ENCODE results near the gene COPG2.
"Not testable (repeated sequence)": the region's sequence is repeated elsewhere in the genome, so short reads cannot be mapped to it uniquely, and the experiment has no call there.

COPG2 gene, protein sequence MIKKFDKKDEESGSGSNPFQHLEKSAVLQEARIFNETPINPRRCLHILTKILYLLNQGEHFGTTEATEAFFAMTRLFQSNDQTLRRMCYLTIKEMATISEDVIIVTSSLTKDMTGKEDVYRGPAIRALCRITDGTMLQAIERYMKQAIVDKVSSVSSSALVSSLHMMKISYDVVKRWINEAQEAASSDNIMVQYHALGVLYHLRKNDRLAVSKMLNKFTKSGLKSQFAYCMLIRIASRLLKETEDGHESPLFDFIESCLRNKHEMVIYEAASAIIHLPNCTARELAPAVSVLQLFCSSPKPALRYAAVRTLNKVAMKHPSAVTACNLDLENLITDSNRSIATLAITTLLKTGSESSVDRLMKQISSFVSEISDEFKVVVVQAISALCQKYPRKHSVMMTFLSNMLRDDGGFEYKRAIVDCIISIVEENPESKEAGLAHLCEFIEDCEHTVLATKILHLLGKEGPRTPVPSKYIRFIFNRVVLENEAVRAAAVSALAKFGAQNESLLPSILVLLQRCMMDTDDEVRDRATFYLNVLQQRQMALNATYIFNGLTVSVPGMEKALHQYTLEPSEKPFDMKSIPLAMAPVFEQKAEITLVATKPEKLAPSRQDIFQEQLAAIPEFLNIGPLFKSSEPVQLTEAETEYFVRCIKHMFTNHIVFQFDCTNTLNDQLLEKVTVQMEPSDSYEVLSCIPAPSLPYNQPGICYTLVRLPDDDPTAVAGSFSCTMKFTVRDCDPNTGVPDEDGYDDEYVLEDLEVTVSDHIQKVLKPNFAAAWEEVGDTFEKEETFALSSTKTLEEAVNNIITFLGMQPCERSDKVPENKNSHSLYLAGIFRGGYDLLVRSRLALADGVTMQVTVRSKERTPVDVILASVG

GRCh38 chr7:130668258-130669084 is at the start of gene COPG2:
COPG2 (minus strand) TSS chr7:130668748; CDS start chr7:130668668, 80 bp downstream.
- peak; percentile 59 for DNase-seq (ENCODE audit: low read depth)

DNA sequence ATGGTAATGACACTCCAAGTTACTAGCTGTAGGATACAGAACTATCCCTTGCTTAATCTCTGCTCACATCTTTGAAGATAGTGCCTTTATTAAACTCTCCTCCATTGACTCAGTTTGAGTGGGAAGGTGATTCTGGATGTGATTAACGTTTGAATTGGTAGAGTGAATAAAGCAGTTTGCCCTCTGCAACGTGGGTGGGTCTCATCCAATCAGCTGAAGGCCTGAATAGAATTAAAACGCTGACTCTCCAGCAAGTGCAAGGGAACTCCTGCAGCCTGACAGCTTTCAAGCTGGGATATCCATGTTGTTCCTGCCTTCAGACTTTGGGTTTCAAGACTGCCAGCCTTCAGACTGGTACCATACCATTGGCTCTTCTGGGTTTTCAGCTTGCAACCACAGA is 43.9 kb upstream of the COPG2 start:
- no peak for DNase-seq (ENCODE audit: low read depth)

- DNase-seq (ENCODE audit: low read depth): no peak
Measured at GRCh38 chr7:130708766-130709165, 40.2 kb upstream of the COPG2 start.

DNA sequence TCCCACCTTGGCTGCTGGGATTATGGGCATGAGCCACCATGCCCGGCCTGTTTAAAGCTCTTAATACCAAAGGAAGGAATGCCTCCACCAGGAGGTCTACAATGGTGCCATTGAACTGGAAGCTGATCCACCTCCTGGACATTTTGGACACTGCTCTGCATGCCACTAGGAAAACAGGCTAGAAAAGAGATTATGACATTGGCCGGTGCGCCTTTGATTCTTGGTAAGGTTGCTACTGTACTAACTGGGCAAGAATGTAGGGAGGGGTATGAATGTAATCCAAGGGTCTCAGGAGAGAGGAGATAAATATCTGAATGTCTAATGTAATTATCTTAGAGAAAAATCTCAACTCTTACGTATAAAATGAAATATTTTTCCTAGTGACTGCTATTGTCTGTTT is 39.5 kb upstream of the COPG2 start:
- DNase-seq (ENCODE audit: low read depth): no peak

DNA sequence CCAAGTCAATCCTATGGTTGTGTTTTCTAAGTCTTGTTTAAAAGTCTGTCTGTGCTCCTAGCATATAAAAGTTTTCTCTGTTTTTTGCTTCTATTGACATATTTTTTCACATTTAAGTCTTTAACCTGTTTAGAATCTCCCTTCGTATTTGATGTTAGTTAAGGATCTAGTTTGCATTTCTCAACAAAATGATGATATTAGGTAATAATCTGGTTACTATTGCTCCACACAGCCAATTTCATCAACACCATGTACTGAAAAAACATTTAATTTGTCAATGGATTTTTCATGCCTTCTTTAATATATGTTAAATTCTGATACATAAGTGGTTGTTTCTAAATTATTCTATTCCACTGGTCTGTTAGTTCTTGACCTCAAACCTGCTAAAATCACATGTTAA is 35.3 kb upstream of the COPG2 start:
- no peak for DNase-seq (ENCODE audit: low read depth)

DNA sequence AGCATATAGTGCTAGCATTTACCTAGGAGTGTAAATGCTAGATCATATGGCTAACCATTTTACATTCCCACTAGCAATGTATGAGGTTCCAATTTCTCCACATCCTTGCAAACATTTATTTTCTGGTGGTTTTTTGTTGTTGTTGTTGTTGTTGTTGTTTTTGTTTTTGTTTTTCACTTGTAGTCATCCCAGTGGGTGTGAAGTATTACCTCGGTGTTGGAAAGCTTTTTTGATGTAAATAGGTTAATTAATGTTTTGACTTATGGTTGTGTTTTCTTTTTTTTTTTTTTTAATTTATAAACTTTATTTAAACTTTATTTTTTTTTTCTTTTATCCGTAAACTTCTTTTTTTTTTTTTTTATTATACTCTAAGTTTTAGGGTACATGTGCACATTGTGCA is 33.1 kb upstream of the COPG2 start:
- DNase-seq (ENCODE audit: low read depth): no peak

DNA sequence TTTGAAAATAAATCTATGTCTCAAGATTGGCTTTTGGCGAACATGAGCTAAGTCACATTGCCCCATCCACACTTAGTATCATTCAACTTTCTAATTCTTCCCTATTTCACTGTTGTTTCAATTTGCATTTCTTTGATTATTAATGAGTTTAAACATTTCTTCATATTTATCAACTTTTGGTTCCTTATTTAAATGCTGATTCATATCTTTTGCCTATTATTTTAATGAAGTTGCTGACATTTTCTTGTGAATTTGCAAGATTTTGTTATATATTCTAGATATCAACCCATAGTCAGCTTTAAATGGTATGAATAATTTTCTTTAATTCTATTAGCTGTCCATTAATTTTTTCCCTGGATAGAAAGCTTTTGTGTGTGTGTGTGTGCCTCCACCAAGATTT is 32.2 kb upstream of the COPG2 start:
- DNase-seq (ENCODE audit: low read depth): no peak

GRCh38 chr7:130699686-130700085 is 31.1 kb upstream of the COPG2 start:
- DNase-seq (ENCODE audit: low read depth): no peak

DNA sequence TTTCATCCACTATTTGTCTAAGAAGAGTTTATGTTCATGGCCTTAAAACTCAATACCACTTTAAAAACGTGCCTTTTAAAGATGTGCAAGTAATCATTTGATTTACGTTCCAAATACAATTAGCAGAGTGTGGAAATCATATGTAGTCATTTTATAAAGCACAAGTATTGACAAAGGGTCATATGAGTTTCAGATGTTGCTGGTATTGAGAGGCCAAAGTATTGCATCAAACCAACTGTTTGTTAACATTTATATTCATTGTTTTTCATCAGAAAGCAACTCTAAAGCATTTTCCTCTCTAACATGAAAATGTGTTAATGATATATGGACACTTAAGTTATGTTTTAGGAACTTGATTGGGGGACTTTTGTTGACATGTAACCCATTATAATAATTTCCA is 29.3 kb upstream of the COPG2 start:
- no peak for DNase-seq (ENCODE audit: low read depth)

GRCh38 chr7:130695840-130696239 is 27.3 kb upstream of the COPG2 start:
- DNase-seq (ENCODE audit: low read depth): no peak

DNA sequence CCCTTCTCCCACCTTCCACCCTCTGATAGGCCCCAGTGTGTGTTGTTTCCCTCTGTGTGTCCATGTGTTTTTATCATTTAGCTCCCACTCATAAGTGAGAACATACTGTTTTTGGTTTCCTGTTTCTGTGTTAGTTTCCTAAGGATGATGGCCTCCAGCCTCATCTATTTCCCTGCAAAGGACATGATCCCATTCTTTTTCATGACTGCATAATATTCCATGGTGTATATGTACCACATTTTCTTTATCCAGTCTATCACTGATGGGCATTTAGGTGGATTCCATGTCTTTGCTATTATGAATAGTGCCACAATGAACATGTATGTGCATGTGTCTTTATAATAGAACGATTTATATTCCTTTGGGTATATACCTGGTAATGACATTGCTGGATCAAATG is 23.8 kb upstream of the COPG2 start:
- not testable (repeated sequence) for DNase-seq (ENCODE audit: low read depth)

DNA sequence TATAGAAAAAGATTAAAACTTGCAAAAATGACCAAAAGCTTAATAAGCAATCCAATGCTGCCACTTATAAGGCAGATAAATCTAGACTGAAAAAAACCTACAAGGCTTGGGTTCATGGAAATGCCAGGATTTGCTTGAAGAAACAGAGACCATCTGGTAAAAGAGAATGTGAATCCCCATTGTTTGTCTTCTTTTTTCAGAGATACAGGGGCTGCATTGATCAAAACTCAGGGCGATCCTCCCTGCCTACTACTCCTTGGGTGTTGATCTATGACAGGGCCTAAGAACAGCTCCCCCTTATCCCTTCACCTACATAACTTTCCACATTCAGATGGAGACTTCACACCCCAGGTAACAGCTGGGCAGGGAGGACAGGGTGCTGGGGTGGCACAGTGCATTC is 21.1 kb upstream of the COPG2 start:
- no peak for DNase-seq (ENCODE audit: low read depth)

GRCh38 chr7:130683026-130683425 is 14.5 kb upstream of the COPG2 start:
- no peak for DNase-seq (ENCODE audit: low read depth)

- no peak for DNase-seq (ENCODE audit: low read depth)
Measured at GRCh38 chr7:130674456-130674855, 5.9 kb upstream of the COPG2 start.

- no peak for DNase-seq (ENCODE audit: low read depth)
Measured at GRCh38 chr7:130673066-130673465, 4.5 kb upstream of the COPG2 start.

DNA sequence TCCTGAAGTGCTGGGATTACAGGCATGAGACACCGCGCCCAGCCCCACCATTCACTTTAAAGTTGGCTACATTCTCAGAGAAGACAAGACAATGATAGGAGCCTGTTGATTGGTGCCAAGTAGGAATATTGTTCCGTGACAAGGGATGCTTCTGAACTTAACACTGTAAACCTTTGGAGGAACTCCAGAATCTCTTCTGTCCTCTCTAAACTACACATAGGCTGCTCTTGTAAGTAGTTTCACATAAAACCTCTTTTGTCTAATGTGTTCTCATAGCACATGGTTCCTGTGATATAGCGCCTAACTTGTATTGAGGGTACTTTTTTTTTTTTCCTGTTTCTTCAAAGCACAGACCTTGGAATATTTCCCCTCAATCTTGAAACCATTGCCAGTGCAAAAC is 3.6 kb upstream of the COPG2 start:
- DNase-seq (ENCODE audit: low read depth): no peak

GRCh38 chr7:130669085-130669700 is 645 bp upstream of the COPG2 start:
- DNase-seq (ENCODE audit: low read depth): no peak

GRCh38 chr7:130667593-130668257 is 823 bp downstream of the COPG2 start:
- DNase-seq (ENCODE audit: low read depth): no peak

GRCh38 chr7:130662426-130662825 is 6.1 kb downstream of the COPG2 start:
- DNase-seq (ENCODE audit: low read depth): no peak

- no peak for DNase-seq (ENCODE audit: low read depth)
Measured at GRCh38 chr7:130655286-130655685, 13.3 kb downstream of the COPG2 start.

GRCh38 chr7:130654850-130655249 is 13.7 kb downstream of the COPG2 start:
- no peak for DNase-seq (ENCODE audit: low read depth)
